ENCODE data around the gene EML4. TPM values are rescaled to one million over a fixed set of nuclear protein-coding genes. Genes with fewer than 3 reads are reported as not detected.

Gene EML4
- total and polyA plus RNA-seq, 10 of the 15 experiments (the other 5 are each of a cell fraction or from before 2014, with no cell fraction given): 23.1 to 91.3 (median 77.4) TPM

DNA sequence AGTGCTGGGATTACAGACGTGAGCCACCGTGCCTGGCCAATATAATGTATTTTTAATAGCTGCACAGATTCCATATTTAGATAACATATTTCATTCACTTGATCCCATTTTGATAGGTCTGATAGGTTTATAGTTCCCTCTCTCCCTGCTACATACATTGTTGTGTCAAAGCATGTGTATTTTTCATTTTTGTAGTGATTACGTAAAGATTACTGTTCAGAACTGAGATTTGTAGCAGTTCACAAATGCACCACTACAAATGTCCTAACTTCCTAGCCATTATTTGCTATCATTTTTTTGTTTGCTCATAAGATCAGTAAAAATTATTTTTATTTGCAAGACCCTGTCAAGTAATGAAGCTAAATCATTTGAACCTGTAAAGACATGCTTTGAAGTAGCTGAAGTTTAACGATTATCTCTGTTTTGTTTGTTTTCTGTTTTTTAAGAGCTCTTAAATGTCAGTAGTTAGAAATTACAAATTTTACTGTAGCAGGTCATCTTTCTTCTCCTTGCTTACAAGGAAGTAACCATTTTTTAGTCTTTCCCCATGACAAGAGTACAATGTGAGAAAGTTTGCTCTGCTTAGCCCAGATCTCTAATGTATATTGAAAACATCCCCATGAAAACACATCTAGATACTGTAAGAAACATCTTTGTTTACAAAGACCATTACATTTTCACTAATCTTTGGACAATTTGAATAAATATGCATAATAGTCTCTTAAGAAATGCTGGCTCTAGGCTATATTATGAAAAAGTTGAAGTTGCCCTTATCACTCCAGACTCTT lies 54.1 kb downstream of the EML4 start (continued):
- TF ChIP-seq, protein P1, sequence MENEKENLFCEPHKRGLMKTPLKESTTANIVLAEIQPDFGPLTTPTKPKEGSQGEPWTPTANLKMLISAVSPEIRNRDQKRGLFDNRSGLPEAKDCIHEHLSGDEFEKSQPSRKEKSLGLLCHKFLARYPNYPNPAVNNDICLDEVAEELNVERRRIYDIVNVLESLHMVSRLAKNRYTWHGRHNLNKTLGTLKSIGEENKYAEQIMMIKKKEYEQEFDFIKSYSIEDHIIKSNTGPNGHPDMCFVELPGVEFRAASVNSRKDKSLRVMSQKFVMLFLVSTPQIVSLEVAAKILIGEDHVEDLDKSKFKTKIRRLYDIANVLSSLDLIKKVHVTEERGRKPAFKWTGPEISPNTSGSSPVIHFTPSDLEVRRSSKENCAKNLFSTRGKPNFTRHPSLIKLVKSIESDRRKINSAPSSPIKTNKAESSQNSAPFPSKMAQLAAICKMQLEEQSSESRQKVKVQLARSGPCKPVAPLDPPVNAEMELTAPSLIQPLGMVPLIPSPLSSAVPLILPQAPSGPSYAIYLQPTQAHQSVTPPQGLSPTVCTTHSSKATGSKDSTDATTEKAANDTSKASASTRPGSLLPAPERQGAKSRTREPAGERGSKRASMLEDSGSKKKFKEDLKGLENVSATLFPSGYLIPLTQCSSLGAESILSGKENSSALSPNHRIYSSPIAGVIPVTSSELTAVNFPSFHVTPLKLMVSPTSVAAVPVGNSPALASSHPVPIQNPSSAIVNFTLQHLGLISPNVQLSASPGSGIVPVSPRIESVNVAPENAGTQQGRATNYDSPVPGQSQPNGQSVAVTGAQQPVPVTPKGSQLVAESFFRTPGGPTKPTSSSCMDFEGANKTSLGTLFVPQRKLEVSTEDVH (IDR thresholded peaks at IDR 0.05; ENCODE audit: low read depth, partially characterized antibody): no peak
- TF ChIP-seq HDAC6 (IDR thresholded peaks at IDR 0.05; ENCODE audit: unreplicated experiment) (no peak), RELA (IDR thresholded peaks at IDR 0.05; ENCODE audit: borderline replicate concordance, partially characterized antibody) (no peak), GATAD2B (conservative IDR thresholded peaks at IDR 0.05; ENCODE audit: low read depth) (no peak)

DNA sequence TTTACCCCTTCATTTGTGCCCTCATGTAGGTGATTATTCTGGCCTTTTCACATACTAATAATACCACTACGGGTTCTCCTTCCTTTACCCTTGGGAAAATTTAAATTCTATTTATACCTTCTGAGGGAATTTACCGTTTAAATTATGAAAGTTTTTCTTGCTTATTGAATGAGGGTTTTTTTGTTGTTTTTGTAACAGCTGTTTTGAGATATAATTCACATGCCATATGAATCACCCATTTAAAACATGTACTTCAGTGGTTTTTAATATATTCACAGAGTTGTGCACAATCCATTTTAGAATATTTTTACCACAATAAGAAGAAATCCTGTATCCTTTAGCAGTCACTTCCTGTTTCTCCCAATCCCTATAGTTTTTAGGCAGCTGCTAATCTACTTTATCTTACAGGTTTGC lies 54.7 kb downstream of the EML4 start:
- Histone ChIP-seq H3K4me1 (ENCODE audit: control insufficient read depth, insufficient read depth, low read length) (0 out of 2 replicates have a peak, but pooled peaks cover 5% of the 10 kb centered on the region), H4K20me1 (ENCODE audit: control insufficient read depth, insufficient read depth) (no peaks in the 10 kb centered on the region), H3K27ac (ENCODE audit: control insufficient read depth, insufficient read depth) (peak overlapping the region; percentile 38), H3K79me2 (ENCODE audit: control insufficient read depth, insufficient read depth, low read length) (peaks cover 46% of the 10 kb centered on the region), H2AFZ (ENCODE audit: control insufficient read depth, low read depth, low read length) (no peak overlapping the region), H3K36me3 (ENCODE audit: control insufficient read depth in 2 of 2, insufficient read depth in 2 of 2, low read length in 1 of 2) (peaks cover 0 to 5% of the 10 kb centered on the region in 2 experiments; a peak in 2 of 4 replicates), H3K4me3 (no peak overlapping the region), H3K9me3 (replicated peaks; ENCODE audit: control insufficient read depth, insufficient read depth, low read length) (no peaks in the 10 kb centered on the region), H3K4me2 (ENCODE audit: control insufficient read depth, insufficient read depth) (no peak overlapping the region), H3K9ac (ENCODE audit: control insufficient read depth, insufficient read depth, low read length) (no peak overlapping the region), H3K27me3 (replicated peaks in 1 of 2; ENCODE audit: control insufficient read depth in 2 of 2, insufficient read depth in 2 of 2, low read length in 1 of 2) (no peaks in the 10 kb centered on the region)
- ChIA-PET RAD21 (ENCODE audit: unreplicated experiment) (interaction anchor here (1.2 kb wide), 1 partner anchor 91 kb away, joined by 3 read pairs; no protein-coding TSS in a partner anchor), POLR2A (interaction anchor here (1.0 kb wide), 1 partner anchor 10 kb away, joined by 3 read pairs; no protein-coding TSS in a partner anchor), SMC1A (ENCODE audit: uncharacterized antibody, unreplicated experiment) (interaction anchor here (0.8 to 1.5 kb wide), 5 partner anchors 10 to 127 kb away, joined by 3 to 6 read pairs (median 4); no protein-coding TSS in a partner anchor), CTCF (interaction anchor here (1.0 to 2.8 kb wide), 5 partner anchors 10 to 128 kb away, joined by 3 to 10 read pairs (median 4); no protein-coding TSS in a partner anchor)
- in situ Hi-C loops (cut with MboI) (no loop called here), intact Hi-C loops (cut with micrococcal nuclease; ENCODE audit: unreplicated experiment) (no loop called here)
- WGBS (ENCODE audit: insufficient coverage, insufficient replicate concordance, low lambda C conversion rate, missing lambda C conversion rate): 0% methylated on average over 2 of the region's 2 CpGs
- no TSS peak for BruUV-seq (replicated peaks)
- FAIRE-seq (no peak), ATAC-seq (peak; percentile 50), DNase-seq (ENCODE audit: low read depth, low spot score) (no peak)
- TF ChIP-seq GATAD2B (conservative IDR thresholded peaks at IDR 0.05; ENCODE audit: low read depth) (no peak), MEF2A (IDR thresholded peaks at IDR 0.05; ENCODE audit: insufficient read depth, low read depth, low read length) (0 out of 2 replicates have a peak, but pooled peaks have one; percentile 54), IRF4 (IDR thresholded peaks at IDR 0.05; ENCODE audit: low read depth, low read length) (no peak), YBX1 (IDR thresholded peaks at IDR 0.05) (no peak), MEF2B (IDR thresholded peaks at IDR 0.05; ENCODE audit: partially characterized antibody, poor library complexity, severe bottlenecking) (peak; percentile 66), JUNB (IDR thresholded peaks at IDR 0.05) (0 out of 2 replicates have a peak, but pooled peaks have one; percentile 17), EED (IDR thresholded peaks at IDR 0.05; ENCODE audit: low read depth) (no peak), NFIC (IDR thresholded peaks at IDR 0.05; ENCODE audit: low read depth, low read length) (peak; percentile 66), FOXK2 (IDR thresholded peaks at IDR 0.05) (no peak)
- TF ChIP-seq, protein P2, sequence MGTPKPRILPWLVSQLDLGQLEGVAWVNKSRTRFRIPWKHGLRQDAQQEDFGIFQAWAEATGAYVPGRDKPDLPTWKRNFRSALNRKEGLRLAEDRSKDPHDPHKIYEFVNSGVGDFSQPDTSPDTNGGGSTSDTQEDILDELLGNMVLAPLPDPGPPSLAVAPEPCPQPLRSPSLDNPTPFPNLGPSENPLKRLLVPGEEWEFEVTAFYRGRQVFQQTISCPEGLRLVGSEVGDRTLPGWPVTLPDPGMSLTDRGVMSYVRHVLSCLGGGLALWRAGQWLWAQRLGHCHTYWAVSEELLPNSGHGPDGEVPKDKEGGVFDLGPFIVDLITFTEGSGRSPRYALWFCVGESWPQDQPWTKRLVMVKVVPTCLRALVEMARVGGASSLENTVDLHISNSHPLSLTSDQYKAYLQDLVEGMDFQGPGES (IDR thresholded peaks at IDR 0.05): no peak
- TF ChIP-seq, protein P3, sequence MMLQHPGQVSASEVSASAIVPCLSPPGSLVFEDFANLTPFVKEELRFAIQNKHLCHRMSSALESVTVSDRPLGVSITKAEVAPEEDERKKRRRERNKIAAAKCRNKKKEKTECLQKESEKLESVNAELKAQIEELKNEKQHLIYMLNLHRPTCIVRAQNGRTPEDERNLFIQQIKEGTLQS (IDR thresholded peaks at IDR 0.05; ENCODE audit: borderline replicate concordance, extremely low read depth, low read depth, low read length): no peak
- TF ChIP-seq, protein P4, sequence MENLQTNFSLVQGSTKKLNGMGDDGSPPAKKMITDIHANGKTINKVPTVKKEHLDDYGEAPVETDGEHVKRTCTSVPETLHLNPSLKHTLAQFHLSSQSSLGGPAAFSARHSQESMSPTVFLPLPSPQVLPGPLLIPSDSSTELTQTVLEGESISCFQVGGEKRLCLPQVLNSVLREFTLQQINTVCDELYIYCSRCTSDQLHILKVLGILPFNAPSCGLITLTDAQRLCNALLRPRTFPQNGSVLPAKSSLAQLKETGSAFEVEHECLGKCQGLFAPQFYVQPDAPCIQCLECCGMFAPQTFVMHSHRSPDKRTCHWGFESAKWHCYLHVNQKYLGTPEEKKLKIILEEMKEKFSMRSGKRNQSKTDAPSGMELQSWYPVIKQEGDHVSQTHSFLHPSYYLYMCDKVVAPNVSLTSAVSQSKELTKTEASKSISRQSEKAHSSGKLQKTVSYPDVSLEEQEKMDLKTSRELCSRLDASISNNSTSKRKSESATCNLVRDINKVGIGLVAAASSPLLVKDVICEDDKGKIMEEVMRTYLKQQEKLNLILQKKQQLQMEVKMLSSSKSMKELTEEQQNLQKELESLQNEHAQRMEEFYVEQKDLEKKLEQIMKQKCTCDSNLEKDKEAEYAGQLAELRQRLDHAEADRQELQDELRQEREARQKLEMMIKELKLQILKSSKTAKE (IDR thresholded peaks at IDR 0.05; ENCODE audit: low read depth, poor library complexity, severe bottlenecking): no peak
